HG03175 (cell line): Measurements from ENCODE around the gene TCAF1.
"Not testable (repeated sequence)": the region's sequence is repeated elsewhere in the genome, so short reads cannot be mapped to it uniquely, and the experiment has no call there.

Experiments
- ATAC-seq: cut with Tn5 transposase; IDR thresholded peaks from one replicate; pipeline ENCODE4 v1.9.1; 2021; ENCODE audit warnings: mild to moderate bottlenecking, moderate library complexity; ENCODE audit not compliant: unreplicated experiment

The TCAF1 gene

DNA sequence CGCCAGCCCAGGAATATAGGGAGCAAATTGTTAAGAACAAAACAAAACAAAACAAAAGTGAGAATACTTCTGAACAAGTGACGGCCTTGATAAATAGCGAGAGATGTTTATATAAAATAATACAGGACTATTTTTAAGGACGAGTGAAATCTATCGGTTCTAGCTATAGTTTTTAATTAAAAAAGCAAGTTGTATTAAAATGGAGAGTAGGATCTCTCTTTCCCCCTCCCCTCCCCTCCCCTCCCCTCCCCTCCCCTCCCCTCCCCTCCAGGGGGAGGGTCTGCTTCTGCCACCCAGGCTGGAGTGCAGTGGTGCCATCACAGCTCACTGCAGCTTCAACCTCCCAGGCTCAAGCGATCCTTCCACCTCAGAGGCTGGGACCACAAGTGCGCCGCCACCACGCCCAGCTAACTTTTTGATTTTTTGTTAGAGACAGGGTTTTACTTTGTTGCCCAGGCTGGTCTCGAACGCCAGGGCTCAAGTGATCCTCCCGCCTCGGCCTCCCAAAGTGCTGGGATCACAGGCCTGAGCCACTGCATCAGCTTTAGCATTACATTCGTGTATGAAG lies 440 bp upstream of the TCAF1 start:
- ATAC-seq = no peak

DNA sequence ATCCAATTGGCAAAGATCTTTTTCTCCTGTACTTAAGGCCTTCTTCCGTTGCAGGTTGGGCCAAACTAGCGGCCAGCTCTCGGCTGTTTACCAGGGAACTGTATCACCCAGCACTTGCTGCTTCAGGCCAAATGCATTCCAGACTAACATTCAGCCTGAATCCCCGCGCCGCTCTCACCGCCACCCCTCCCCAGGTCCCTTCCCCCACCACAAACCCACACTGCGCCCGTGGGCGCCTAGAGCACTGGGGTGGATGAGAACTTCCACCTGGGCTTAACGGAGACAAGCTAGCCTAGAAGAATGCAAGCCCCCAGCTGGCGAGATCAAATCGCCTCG lies 676 bp downstream of the TCAF1 start:
- no peak for ATAC-seq

DNA sequence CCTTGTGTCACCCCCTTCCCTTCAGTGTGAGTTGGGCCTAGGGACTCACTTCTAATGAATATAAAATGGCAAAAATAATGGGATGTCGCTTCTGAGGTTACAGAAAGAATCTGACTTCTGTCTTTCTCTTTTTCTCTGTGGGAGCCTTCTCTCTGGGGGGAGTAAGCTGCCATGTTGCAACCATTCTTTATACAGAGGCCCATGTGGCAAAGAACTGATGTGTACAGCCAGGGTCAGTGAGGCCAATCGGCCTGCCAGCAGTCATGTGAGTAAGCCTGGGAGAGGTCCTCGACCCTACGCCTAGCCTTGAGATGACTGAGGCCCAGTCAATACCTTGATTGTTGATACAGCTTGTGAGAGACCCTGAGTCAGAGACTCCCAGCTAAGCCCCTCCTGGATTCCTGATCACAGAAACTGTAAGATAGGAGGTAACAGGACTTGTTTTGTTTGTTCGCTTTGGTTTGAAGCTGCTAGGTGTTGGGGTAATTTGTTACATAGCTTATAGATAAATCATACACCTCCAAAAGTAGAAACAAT lies 1.7 kb downstream of the TCAF1 start:
- no peak for ATAC-seq

DNA sequence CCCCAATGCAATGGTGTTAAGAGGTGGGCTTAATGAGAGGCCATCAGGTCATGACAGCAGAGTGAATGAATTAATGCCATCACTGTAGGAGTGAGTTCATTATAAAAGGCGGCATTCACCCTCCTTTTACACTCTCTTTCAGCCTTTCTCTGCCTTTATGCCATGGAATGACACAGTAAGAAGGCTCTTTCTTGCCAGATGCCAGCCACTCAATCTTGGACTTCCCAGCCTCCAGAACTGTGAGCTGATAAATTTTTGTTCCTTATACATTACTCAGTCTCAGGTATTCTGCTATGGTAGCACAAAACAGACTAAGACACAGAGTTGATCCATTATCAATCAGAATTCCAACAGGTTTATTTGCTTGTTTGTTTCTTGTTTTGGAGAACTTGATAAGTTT lies 3.2 kb downstream of the TCAF1 start:
- no peak for ATAC-seq

DNA sequence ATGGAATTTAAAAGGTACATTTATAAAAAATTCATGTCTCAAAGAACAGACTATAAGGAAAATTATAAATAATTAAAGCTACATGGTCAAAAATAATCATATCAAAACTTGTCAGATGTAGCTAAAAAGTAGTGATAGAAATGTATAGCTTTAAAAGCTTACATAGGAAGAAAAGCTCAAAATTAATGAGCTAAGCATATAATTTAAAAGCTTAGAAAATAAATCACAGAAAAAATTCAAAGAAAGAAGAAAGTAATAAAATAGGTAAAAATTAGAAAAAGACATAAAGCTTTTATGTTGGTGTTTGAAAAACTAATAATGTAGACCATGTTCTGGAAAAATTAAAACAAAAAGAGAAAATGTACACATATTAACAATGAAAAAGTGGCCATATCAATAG lies 5.3 kb downstream of the TCAF1 start:
- ATAC-seq = no peak

DNA sequence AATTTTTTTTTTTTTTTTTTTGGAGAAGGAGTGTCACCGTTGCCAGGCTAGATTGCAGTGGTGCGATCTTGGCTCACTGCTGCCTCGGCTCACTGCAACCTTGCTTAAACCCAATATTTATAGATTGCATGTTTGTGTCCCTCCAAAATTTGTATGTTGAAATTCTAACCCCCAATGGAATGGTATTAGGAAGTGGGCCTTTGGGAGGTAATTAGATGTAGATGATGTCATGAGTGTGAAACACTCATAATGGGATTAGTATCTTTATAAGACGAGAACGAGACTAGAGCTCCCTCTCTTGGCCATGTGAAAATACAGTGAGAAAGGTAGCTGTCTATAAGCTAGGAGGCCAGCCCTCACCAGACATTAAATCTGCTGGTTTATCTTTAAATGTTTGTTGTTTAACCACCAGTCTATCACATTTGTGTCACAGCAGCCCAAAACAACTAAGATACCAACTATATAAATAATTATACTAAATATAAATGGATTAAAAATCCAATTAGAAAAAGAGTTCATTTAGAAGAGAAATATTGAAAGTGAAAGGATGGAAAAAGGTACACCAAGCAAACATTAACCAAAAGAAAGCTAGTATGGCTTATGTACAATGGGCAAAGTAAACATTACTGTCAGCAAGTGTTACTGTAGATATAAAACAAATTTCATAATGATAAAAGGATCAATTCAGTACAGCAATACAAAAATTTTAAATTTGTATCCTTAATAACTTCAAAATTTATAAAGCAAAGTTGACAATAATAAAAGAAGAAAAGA lies 9.3 kb downstream of the TCAF1 start:
- ATAC-seq = peak; percentile 98

DNA sequence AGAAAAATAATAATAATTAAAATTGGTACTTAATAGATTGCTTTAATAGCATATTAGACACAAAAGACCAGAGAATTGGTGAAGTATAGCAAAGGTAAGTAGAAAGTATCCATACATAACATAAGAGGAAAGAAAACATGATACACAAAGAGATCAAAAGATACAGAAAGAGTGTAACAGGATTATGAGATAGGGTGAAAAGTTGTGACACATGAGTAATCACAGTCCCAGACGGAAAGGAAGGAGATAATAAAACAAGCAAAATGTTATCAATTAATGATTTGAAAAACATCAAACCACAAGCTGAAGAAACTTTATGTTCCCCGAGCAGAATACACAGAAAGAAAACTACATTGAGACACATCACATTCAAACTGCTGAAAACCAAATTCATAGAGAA lies 10.5 kb downstream of the TCAF1 start:
- ATAC-seq = no peak

DNA sequence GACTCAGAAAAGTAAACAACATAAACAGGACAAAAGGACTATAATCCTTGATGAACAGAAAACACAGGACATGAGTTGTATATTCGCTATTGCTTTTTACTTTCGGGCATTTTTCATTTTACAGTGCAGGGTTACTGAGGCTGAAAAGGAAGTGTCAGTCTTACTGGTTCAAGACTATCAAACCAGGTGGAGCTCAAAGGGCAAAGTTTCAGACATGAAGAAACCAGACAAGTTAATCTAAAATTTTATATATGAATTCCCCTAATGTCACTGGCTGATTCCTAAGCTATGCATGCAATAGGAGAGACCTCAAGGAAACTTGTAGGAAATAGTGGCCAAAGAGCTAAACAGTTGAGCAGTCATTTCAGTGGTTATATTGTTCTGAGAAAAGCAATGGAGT lies 11.4 kb downstream of the TCAF1 start:
- ATAC-seq = no peak

DNA sequence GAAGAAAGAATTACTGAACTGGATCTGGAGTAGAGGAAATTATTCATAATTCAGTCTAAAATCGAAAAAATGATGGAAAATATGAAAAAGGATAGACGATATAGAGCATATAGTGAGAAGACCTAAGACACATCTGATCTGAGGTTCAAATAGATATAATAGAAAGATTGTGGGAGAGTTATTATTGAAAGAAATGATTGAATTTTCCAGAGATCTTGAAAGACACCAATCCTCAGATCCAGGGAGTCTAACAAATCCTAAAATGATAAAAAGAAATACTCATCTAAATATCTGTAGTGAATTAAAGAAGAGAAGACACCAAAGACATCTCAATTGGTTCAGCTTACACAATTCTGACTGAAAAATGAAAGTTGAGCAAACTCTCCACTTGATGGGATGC lies 12.9 kb downstream of the TCAF1 start:
- ATAC-seq = no peak

DNA sequence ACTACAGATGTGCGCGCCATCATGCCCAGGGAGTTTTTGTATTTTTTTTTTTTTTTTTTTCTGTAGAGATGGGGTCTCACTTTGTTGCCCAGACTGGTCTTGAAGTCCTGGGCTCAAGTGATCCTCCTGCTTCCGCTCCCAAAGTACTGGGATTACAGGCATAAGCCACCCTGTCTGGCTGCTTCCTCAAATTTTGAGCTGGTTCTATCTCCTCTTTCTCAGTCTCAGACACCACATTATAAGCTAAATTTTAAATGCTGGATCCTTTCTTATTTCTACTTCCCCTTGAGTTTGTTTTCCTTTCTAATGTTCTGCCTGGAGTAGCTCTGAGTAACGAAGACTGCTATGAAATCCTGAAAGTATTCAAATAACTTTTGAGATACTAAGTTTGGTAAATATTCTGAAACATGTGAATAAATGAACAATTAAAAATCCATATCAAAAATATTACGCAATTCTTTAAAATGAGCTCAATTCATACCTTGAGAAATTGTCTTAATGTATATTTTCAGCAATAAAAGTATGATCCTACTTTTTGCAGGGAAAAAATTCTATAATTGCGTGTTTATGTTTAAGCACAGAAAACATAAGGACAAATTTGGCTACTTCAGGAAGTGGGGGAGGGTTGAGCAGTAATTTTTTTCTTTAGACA lies 15.0 kb downstream of the TCAF1 start:
- ATAC-seq = no peak

DNA sequence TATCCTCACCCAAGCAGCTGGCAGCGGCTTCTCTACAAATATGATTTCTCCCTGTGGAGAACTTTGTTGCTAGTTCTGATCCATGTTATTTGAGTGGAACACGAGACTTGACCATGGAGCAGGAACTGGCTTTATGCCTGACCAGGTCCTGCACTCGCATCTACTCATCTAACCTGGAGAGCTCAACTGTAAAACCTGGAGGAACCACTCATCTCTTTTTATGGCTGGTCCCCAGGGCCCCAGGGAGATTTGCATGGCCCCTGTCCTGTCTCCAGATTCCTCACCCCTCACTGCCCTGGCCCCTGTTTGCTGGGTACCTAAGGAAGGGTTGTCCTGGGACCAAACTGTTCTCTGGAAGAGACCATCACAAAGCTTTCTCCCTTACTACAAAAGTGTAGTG lies 16.0 kb downstream of the TCAF1 start:
- ATAC-seq = peak; percentile 28

DNA sequence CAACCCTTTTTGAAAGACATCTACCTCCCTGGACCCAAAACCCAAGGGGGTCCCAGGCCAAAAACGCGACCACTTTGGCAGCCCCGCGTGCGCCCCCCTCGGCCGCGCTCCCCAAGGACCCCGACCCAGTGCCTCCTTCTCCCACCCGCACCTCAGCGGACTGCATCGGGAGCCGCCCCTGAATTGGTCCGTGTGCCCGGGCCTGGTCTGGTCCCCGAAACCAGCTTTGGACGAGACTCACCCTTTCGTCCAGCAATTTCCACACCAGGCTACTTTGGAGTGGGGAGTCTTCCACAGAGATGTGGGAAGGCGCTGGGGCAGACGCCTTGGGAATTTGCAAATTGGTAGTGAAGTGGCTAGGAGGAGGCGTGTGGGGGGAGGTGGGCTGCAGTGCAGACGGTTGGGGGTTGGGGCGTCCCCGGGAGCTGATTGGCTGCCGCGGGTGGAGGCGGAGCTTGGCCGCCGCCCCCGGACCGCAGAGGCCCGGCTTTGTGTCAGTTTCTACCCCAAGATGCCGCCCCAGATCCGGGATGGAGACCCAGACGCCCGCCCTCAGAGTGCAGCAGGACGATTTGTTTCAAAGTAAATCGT lies 16.9 kb downstream of the TCAF1 start:
- ATAC-seq = peak; percentile 81

DNA sequence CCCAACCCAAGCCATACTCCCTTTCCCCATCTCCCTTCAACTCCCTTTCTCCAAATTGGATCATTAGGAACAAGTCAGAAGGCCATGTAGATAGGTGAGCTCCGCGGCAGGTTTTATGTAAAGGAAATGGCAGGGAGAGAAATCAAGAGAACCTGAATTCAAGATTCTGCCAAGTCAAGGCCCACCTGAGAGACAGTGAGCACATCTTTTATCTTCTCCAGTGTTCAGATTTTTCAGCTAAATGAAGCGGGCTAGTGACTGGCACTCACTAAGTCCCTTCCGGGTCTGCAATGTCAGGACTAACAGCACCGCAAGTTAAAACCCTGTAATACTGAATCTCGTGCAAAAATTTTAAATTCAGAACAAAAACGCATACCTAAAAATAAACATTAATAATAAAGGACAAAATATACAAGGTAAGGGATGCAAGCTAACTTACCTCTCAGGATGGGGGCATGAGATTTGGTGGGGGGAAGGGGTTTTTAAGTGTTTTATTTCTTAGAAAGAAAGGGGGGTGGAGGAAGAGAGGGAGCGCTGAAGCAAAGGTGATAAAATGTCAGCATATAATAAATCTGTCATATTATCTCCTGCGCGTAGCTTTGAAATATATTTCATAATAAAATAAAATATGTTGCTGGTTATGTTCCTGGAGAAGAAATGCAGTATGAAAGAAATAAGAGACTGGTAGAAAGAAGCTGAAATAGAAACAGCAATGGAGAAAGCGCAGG lies 17.6 kb downstream of the TCAF1 start:
- ATAC-seq = no peak

DNA sequence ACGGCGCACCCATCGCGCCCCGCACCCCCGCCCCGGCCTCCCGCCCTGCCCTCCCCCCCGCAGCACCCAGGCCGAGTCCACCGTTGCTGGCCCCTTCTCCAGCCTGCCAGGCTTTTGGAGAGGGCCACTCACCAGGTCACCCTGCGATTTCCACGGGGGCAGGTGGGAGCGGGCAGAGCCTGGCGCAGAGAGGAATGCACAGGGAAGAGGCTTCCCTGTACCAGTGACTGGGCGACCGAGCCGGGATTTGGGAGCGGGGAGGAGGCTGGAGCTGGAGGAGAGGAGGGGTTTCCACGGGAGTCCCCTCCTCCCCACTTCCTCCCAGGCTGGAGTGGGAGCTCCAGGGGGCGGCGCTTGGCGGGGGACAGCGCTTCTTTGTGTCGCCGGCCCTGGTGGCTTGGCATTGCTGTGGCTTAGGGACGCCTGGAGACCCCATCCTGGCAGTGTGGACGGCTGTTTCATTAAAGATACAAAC lies 19.3 kb downstream of the TCAF1 start:
- no peak for ATAC-seq

DNA sequence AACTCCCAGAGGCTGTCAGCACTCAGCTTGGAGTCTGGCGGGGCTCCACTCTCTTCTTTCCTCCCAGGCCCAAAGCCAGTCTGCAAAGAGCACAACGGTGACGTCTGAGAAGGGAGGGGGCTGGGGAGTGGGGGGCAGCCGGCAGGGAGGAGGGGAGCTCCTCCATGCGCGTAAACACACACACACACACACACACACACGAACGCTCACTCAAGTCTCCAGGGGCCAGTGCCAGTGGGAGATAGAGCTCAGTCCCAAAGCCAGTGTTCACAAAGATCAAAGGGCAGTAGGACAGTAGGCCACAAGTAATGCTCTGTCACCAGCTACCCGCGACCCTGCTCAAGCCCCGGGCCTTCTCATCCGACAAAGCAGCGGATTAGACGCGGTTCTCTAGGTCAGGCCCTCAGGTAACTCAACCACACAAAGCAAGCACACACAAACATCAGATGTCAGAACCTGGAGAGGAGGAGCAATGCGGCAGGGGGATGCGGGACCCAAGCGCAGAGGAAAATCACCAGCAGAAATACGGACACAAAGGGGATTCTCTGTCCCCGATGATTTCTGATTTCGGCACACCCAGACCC lies 19.9 kb downstream of the TCAF1 start:
- ATAC-seq = no peak

DNA sequence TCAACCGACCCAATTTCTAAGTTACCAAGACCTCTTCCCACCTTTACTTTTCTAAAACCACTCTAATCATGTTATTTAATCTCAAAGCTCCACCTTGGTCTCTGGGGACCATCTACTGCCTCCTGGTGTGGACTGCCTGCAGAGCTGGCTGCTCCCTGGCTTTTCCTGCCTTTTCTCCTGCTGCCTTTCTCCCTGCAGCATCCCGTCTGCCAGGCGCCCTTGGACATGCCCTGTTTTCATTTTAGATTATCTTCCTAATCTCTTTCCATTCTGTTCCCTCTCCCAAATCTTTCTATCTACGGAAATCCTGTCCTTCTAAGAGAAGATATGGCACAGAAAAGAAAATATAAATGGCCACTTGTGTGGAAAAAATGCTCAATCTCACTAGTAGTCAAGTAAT lies 23.1 kb downstream of the TCAF1 start:
- ATAC-seq = no peak

DNA sequence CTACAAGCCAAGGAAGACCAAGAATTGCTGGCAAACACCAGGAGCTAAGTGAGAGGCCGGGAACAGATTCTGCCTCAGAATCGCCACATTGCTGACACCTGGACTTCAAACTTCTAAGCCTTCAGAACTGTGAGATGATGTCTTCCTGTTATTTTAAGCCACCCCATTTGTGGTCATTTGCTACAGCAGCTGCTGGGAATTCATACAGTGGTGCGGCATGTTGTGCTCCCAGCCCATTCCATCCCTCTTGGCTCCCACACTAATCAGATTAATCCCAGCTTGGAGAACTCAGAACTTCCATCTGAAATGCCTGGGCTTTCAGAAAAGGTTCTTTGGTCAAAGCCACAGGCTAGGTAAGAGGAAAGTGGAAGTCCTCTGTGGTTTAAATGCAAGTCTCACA lies 24.9 kb downstream of the TCAF1 start:
- no peak for ATAC-seq

DNA sequence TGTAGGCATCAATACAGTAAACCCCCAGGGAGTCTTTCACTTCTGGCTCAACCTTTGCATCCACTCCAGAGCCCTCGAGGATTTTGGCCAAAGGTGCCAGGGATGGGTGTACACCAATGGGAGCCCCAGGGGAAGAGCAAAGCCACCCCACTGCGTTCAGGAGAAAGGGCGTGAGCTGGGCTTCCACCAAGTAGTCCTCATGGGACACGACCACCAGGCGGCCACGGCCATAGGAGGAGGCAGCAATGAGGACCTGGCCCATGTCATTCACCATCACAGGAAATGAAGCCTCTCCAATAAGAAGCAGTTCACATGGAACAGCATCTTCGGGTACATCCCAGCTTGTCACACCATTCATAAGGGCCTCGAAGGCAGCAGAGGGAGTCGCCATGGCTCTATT lies 25.8 kb downstream of the TCAF1 start:
- no peak for ATAC-seq

DNA sequence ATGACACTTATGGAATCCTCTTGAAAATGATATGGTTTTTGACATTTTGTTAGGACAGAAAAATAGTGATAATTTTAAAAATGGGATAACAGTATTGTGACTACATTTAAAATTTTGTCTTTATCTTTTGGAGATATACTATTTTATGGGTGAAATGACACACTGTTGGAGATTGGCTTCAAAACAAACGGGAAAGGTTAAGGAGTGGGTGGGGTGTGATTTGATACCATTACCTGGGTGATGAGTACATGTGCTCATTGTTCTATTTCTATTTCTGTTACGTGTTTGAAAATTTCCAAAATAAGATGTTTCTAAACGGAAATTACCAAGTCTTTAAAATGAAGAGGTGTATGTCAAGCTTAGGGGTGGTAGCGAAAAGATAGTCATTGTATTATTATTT lies 28.7 kb downstream of the TCAF1 start:
- not testable (repeated sequence) for ATAC-seq

DNA sequence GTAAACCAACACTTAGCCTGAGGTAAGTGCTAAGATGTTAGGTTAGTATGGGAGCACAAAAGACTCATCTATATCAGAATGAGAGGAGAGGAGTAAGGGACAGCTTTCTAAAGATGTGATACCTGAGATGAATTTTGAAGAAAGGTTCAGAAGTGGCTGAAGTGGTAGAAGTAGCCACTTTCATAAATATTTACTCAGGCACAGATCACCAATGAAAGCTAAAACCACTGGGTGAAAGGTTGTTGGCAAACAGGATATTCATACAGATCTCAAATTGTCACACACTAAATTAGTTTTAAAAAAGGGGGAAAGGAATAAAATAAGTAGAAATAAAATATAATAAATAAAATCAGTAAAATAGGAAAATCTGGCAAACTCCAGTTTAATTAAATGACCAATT lies 30.4 kb downstream of the TCAF1 start:
- not testable (repeated sequence) for ATAC-seq

DNA sequence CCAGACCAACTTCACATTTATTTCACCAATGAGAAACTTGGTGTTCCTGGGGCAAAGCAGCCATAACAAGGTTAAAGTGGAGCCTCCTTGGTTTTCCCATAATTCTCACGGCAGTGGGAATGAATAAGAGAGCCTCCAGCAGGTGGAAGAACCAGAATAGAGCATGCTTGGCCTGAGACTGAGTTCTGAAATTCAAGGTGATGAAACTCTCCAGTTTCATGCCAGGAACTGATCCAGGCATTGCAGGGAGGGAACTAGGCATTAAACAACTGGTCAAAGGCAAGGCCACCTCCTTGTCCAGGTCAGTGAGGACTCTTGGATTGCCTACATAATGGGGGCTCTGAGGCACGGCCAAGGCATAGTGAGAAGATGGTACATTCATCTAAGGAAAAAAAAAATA lies 44.0 kb downstream of the TCAF1 start:
- ATAC-seq = not testable (repeated sequence)
